GM12874 (cell line): ENCODE measurements around the gene ORM1.

ENCODE experiments used
- CTCF ChIP-seq: IDR thresholded peaks from 2 replicates; pipeline ENCODE4 v1.5.1; 2011; ENCODE audit warnings: low read depth, mild to moderate bottlenecking, control low read depth, low read length, moderate library complexity; ENCODE audit not compliant: insufficient read depth

Gene ORM1

GRCh38 chr9:114284316-114285060 is 38.4 kb upstream of the ORM1 start:
- TF ChIP-seq CTCF: no peak

GRCh38 chr9:114285166-114285867 is 37.6 kb upstream of the ORM1 start:
- TF ChIP-seq CTCF: no peak

- TF ChIP-seq CTCF: no peak
These were observed 36.7 kb upstream of the ORM1 start for GRCh38 chr9:114286146-114286679.

- TF ChIP-seq CTCF: no peak
These were observed 35.7 kb upstream of the ORM1 start for GRCh38 chr9:114287001-114287762.

- TF ChIP-seq CTCF: no peak
These were observed 35.1 kb upstream of the ORM1 start for GRCh38 chr9:114287763-114288192.

GRCh38 chr9:114288193-114289091 is 34.5 kb upstream of the ORM1 start:
- no peak for TF ChIP-seq CTCF
